SK-N-SH (cell line): ENCODE data around the gene SMLR1. TPM values are rescaled to one million over a fixed set of nuclear protein-coding genes. Genes with fewer than 3 reads are reported as not detected.

ENCODE experiments used
- CTCF ChIA-PET: fragments of 300-600, 350-600 bp; formaldehyde crosslinking; extraction: SDS; loops from one replicate; lab custom pipeline; 2021; lab: Yijun Ruan, JAX
- POLR2A ChIA-PET: fragments of 350-600 bp; sonication (Branson Sonifier 250); formaldehyde crosslinking; extraction: SDS; loops from one replicate; lab custom pipeline; 2020; ENCODE audit warnings: antibody characterized with exemption, inconsistent platforms; lab: Yijun Ruan, JAX
- DNase-seq: peaks from one replicate; pipeline ENCODE4 v3.0.0; 2012
- H2AFZ ChIP-seq: fragments of 200-600 bp; sonication (generic); 2 replicates; pipeline ENCODE4 v1.8.1; 2016; ENCODE audit warnings: antibody characterized with exemption, mild to moderate bottlenecking, low read depth
- H3F3A ChIP-seq: fragments of 200-600 bp; sonication (generic); replicated peaks from 2 replicates; pipeline ENCODE3; 2016; ENCODE audit warnings: antibody characterized with exemption, mild to moderate bottlenecking; ENCODE audit not compliant: insufficient read depth
- H3K27ac ChIP-seq, 2 experiments: fragments of 200-500 bp in 1 of 2; fragments of 200-600 bp in 1 of 2; sonication (Bioruptor generic) in 1 of 2; sonication (generic), shearing (Covaris generic) in 1 of 2; 2 replicates each; pipeline versions ENCODE4 v1.5.1 to v1.6.1; 2014 to 2016; ENCODE audit warnings: low read depth in 2 of 2, inconsistent platforms in 1 of 2, low read length in 1 of 2, mild to moderate bottlenecking in 1 of 2, mixed read lengths in 1 of 2
- H3K27me3 ChIP-seq: fragments of 200-600 bp; sonication (generic), shearing (Covaris generic); 2 replicates; pipeline ENCODE4 v1.6.1; 2016; ENCODE audit warnings: mixed run types; ENCODE audit not compliant: insufficient read depth
- H3K36me3 ChIP-seq, 2 experiments: fragments of 200-500 bp in 1 of 2; fragments of 200-600 bp in 1 of 2; sonication (Bioruptor generic) in 1 of 2; sonication (generic) in 1 of 2; replicated peaks in 1 of 2; 2 replicates each; pipeline versions ENCODE3 to v1.5.1; 2014 to 2016; ENCODE audit warnings: low read length in 1 of 2, mild to moderate bottlenecking in 1 of 2; ENCODE audit not compliant: insufficient read depth in 2 of 2, control insufficient read depth in 1 of 2
- H3K4me1 ChIP-seq, 2 experiments: fragments of 200-500 bp in 1 of 2; fragments of 200-600 bp in 1 of 2; sonication (Bioruptor generic) in 1 of 2; sonication (generic), shearing (Covaris generic) in 1 of 2; 2 replicates each; pipeline versions ENCODE4 v1.5.1 to v1.6.1; 2014 to 2016; ENCODE audit warnings: low read depth in 1 of 2, low read length in 1 of 2, mixed run types in 1 of 2; ENCODE audit not compliant: insufficient read depth in 2 of 2, control insufficient read depth in 1 of 2
- H3K4me2 ChIP-seq: fragments of 200-600 bp; sonication (generic), shearing (Covaris generic); 2 replicates; pipeline ENCODE4 v1.6.1; 2017; ENCODE audit warnings: mixed run types
- H3K4me3 ChIP-seq, 2 experiments: fragments of 200-500 bp in 1 of 2; fragments of 200-600 bp in 1 of 2; sonication (Bioruptor generic) in 1 of 2; sonication (generic), shearing (Covaris generic) in 1 of 2; 2 replicates each; pipeline versions ENCODE4 v1.5.1 to v1.8.1; 2014 to 2016; ENCODE audit warnings: low read depth in 2 of 2, inconsistent platforms in 1 of 2, low read length in 1 of 2, mild to moderate bottlenecking in 1 of 2, mixed read lengths in 1 of 2, moderate library complexity in 1 of 2
- H3K79me2 ChIP-seq: fragments of 200-600 bp; sonication (generic); 2 replicates; pipeline ENCODE4 v1.8.1; 2017; ENCODE audit warnings: mild to moderate bottlenecking; ENCODE audit not compliant: insufficient read depth
- H3K9ac ChIP-seq: fragments of 200-600 bp; sonication (generic); 2 replicates; pipeline ENCODE4 v1.6.1; 2017; ENCODE audit warnings: mixed run types
- H3K9me2 ChIP-seq: fragments of 200-600 bp; sonication (generic); 2 replicates; pipeline ENCODE4 v1.6.1; 2017; ENCODE audit warnings: mixed run types
- H3K9me3 ChIP-seq: fragments of 200-600 bp; sonication (generic); 2 replicates; pipeline ENCODE4 v1.6.1; 2017; ENCODE audit warnings: mixed run types, mild to moderate bottlenecking, moderate library complexity
- H4K20me1 ChIP-seq: fragments of 200-600 bp; sonication (generic); 2 replicates; pipeline ENCODE4 v1.6.1; 2017; ENCODE audit warnings: mild to moderate bottlenecking, mixed run types; ENCODE audit not compliant: insufficient read depth
- EZH2phosphoT487 ChIP-seq: fragments of 200-600 bp; sonication (generic); IDR thresholded peaks from 2 replicates; pipeline ENCODE4 v1.6.1; 2017; ENCODE audit warnings: low read depth, mixed run types, mild to moderate bottlenecking, antibody characterized with exemption, moderate library complexity, borderline replicate concordance
- FOSL2 ChIP-seq: IDR thresholded peaks from 2 replicates; pipeline ENCODE4 v1.4.0; 2012; ENCODE audit warnings: low read depth, mild to moderate bottlenecking, moderate library complexity, borderline replicate concordance
- GATA2 ChIP-seq: sonication (generic); formaldehyde crosslinking; IDR thresholded peaks from 2 replicates; pipeline ENCODE4 v1.5.0; 2020; ENCODE audit warnings: mild to moderate bottlenecking, missing genetic modification reagents
- JUND ChIP-seq: IDR thresholded peaks from 2 replicates; pipeline ENCODE4 v1.4.0; 2012
- MEF2A ChIP-seq: IDR thresholded peaks from 2 replicates; pipeline ENCODE4 v1.4.0; 2012; ENCODE audit warnings: low read depth, borderline replicate concordance
- MXI1 ChIP-seq: IDR thresholded peaks from 2 replicates; pipeline ENCODE4 v1.6.1; 2012; ENCODE audit warnings: mild to moderate bottlenecking, low read depth, low read length, improper control_type of control experiment
- NFIC ChIP-seq: IDR thresholded peaks from 2 replicates; pipeline ENCODE4 v1.4.0; 2012; ENCODE audit warnings: borderline replicate concordance
- POLR2AphosphoS5 ChIP-seq: IDR thresholded peaks from 2 replicates; pipeline ENCODE4 v1.6.1; 2012; ENCODE audit warnings: low read depth, low read length
- RCOR1 ChIP-seq: fragments of 150-350 bp; IDR thresholded peaks from 2 replicates; pipeline ENCODE4 v1.6.1; 2017; ENCODE audit warnings: antibody characterized with exemption, low read length
- TAF1 ChIP-seq: IDR thresholded peaks from 2 replicates; pipeline ENCODE4 v1.6.1; 2012; ENCODE audit warnings: low read depth, mild to moderate bottlenecking, low read length, moderate library complexity, borderline replicate concordance
- TEAD4 ChIP-seq: IDR thresholded peaks from 2 replicates; pipeline ENCODE4 v1.4.0; 2012; ENCODE audit warnings: mild to moderate bottlenecking, borderline replicate concordance; ENCODE audit not compliant: insufficient read depth
- YY1 ChIP-seq: IDR thresholded peaks from 2 replicates; pipeline ENCODE4 v1.4.0; 2012; ENCODE audit warnings: low read depth, mild to moderate bottlenecking
- WGBS: methylation state at CpG from one replicate; pipeline ENCODE4 v1.1.6; 2017; ENCODE audit warnings: low lambda C conversion rate; 5-methylcytosine and 5-hydroxymethylcytosine counted together
- polyA plus RNA-seq, 3 experiments: library from polyadenylated mRNA; depleted of rRNA; stranded (reverse); fragments of >200 nt; gene quantifications; 2 replicates each; pipeline ENCODE4 v1.2.3, GENCODE V29; 2012
- TF ChIP-seq, protein P1 (sequence below): IDR thresholded peaks from 2 replicates; pipeline ENCODE4 v1.6.1; 2012; ENCODE audit warnings: mild to moderate bottlenecking, low read depth, low read length, moderate library complexity

The SMLR1 gene
- polyA plus RNA-seq, 1 of the 3 experiments (the other 2 are of a cell fraction): 0.03 TPM

DNA sequence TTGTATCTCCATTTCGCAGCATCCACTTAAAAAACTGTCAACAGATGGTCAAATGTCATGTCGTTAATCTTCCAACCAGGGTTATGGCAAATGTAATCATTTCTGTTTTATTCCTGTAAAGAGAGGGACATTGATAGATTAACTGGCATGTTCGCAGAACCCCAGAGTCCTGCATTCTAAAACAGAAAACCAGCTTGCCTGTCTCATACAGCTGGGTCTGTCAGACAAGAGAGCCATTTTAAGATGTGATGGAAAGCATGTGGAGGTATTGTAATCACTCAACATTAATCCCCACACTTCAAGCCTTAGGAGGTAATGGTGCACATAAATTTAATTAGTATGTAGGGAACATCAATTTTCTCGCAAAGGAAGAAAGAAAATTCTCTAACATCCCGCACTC is 4.4 kb downstream of the SMLR1 start (continued):
- TF ChIP-seq MXI1 (no peak), TAF1 (no peak)
- TF ChIP-seq, all 33 proteins: peak for 3

DNA sequence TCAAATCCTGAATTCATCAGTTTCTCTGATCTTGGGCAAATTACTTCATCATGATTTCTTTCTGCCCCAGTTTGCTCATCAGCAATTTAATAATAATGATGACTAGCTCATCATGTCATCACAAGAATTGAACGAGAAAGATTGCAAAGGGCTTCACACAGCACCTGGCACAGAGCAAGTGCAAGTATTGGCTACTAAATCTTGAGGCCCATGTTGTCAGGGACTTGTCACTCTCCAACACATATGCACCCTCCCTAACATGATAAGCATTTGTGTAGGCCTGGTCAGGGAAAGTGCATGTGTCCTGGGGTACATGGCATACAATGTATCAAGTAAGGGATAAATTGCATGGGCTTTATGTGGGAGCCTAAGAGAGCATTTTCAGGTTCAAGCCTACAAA is 6.4 kb downstream of the SMLR1 start:
- no peak for TF ChIP-seq RCOR1
- no peak for TF ChIP-seq GATA2
- TF ChIP-seq POLR2AphosphoS5: no peak
- no peak for TF ChIP-seq YY1
- no peak for TF ChIP-seq NFIC
- no peak for TF ChIP-seq TEAD4
- no peak for TF ChIP-seq MEF2A
- no peak for TF ChIP-seq FOSL2
- TF ChIP-seq EZH2phosphoT487: no peak
- TF ChIP-seq TAF1: no peak
- TF ChIP-seq, protein P1, sequence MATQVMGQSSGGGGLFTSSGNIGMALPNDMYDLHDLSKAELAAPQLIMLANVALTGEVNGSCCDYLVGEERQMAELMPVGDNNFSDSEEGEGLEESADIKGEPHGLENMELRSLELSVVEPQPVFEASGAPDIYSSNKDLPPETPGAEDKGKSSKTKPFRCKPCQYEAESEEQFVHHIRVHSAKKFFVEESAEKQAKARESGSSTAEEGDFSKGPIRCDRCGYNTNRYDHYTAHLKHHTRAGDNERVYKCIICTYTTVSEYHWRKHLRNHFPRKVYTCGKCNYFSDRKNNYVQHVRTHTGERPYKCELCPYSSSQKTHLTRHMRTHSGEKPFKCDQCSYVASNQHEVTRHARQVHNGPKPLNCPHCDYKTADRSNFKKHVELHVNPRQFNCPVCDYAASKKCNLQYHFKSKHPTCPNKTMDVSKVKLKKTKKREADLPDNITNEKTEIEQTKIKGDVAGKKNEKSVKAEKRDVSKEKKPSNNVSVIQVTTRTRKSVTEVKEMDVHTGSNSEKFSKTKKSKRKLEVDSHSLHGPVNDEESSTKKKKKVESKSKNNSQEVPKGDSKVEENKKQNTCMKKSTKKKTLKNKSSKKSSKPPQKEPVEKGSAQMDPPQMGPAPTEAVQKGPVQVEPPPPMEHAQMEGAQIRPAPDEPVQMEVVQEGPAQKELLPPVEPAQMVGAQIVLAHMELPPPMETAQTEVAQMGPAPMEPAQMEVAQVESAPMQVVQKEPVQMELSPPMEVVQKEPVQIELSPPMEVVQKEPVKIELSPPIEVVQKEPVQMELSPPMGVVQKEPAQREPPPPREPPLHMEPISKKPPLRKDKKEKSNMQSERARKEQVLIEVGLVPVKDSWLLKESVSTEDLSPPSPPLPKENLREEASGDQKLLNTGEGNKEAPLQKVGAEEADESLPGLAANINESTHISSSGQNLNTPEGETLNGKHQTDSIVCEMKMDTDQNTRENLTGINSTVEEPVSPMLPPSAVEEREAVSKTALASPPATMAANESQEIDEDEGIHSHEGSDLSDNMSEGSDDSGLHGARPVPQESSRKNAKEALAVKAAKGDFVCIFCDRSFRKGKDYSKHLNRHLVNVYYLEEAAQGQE: no peak
- no peak for TF ChIP-seq JUND
- DNase-seq: no peak
- H3K27me3 ChIP-seq: no peaks in the 10 kb centered on the region

More for the DNA sequence above, 6.4 kb downstream of the SMLR1 start:
- Histone ChIP-seq H3K9me2 (no peaks in the 10 kb centered on the region), H3K9ac (no peak overlapping the region), H3K9me3 (no peaks in the 10 kb centered on the region), H3K4me3 (no peak overlapping the region), H3K27ac (no peak overlapping the region), H3K79me2 (no peaks in the 10 kb centered on the region), H3F3A (no peaks in the 10 kb centered on the region), H3K36me3 (no peaks in the 10 kb centered on the region), H2AFZ (no peak overlapping the region), H3K4me2 (no peak overlapping the region), H3K4me1 (no peaks in the 10 kb centered on the region), H4K20me1 (no peaks in the 10 kb centered on the region)
- 0% methylated on average over 1 of the region's 1 CpG for WGBS
- CTCF ChIA-PET: interaction anchor here (0.6 to 1.2 kb wide), 3 partner anchors 9 to 1521 kb away, joined by 3 read pairs; no protein-coding TSS in a partner anchor
- POLR2A ChIA-PET: no interaction called here
